ENCODE data around the gene IDI1.

- TF ChIP-seq CTCF (IDR thresholded peaks at IDR 0.05) = no peak
- TF ChIP-seq POLR2A (IDR thresholded peaks at IDR 0.05) = no peak
These were observed 13.7 kb downstream of the IDI1 start for GRCh38 chr10:1035201-1035600.
